HCT116 (cell line): ENCODE data around the gene HJURP. TPM values are rescaled to one million over a fixed set of nuclear protein-coding genes. Genes with fewer than 3 reads are reported as not detected.

ENCODE experiments used
- ATAC-seq: fragments of 200-7000 bp; cut with Tn5 transposase; 2 replicates; pipeline ENCODE4 v1.9.1; 2020; ENCODE audit warnings: mild to moderate bottlenecking, moderate library complexity
- BruUV-seq: library from RNA; stranded (reverse); fragments of 400-500 nt; replicated peaks from 2 replicates; lab custom pipeline; 2021; lab: Mats Ljungman, UMichigan
- CTCF ChIA-PET: fragments of 300-600 bp; sonication (Branson Sonifier 250); formaldehyde crosslinking; loops from one replicate; lab custom pipeline; 2021; ENCODE audit warnings: antibody characterized with exemption; lab: Charles Lee
- POLR2A ChIA-PET: fragments of 300-600, 350-600 bp; sonication (Branson Sonifier 250); formaldehyde crosslinking; loops from one replicate; lab custom pipeline; 2021; ENCODE audit warnings: antibody characterized with exemption; lab: Charles Lee
- RAD21 ChIA-PET, 2 experiments: fragments of 300-600 bp; sonication (Branson Sonifier 250); formaldehyde crosslinking; loops; one replicate each; lab custom pipeline; 2023; ENCODE audit warnings: low total read pairs in 2 of 2; ENCODE audit not compliant: uncharacterized antibody in 2 of 2, unreplicated experiment in 2 of 2, low non-redundant PET in 1 of 2; lab: Charles Lee
- DNase-seq: peaks from one replicate; pipeline ENCODE4 v3.0.0-alpha.2; 2010; ENCODE audit warnings: low read depth, low spot score
- H2AFZ ChIP-seq: fragments of 200-600 bp; shearing (Covaris generic), sonication (generic); 2 replicates; pipeline ENCODE4 v1.6.1; 2017; ENCODE audit warnings: low read depth, mixed run types, mixed read lengths, antibody characterized with exemption, low read length; ENCODE audit not compliant: poor library complexity, severe bottlenecking
- H3K27ac ChIP-seq: 2 replicates; pipeline ENCODE4 v1.5.1; 2012; ENCODE audit warnings: low read depth, low read length
- H3K27me3 ChIP-seq: fragments of 200-600 bp; sonication (generic); 2 replicates; pipeline ENCODE4 v1.6.1; 2016; ENCODE audit warnings: mixed run types, low read length, mixed read lengths; ENCODE audit not compliant: insufficient read depth
- H3K36me3 ChIP-seq, 2 experiments: fragments of 200-500 bp in 1 of 2; fragments of 200-600 bp in 1 of 2; sonication (Bioruptor generic) in 1 of 2; sonication (generic) in 1 of 2; 2 replicates each; pipeline versions ENCODE4 v1.5.1 to v1.6.1; 2014 to 2016; ENCODE audit warnings: low read length in 2 of 2, inconsistent platforms in 1 of 2, mixed read lengths in 1 of 2, mixed run types in 1 of 2; ENCODE audit not compliant: insufficient read depth in 2 of 2, control insufficient read depth in 1 of 2
- H3K4me1 ChIP-seq, 2 experiments: fragments of 200-600 bp in 1 of 2; sonication (generic) in 1 of 2; 2 replicates each; pipeline versions ENCODE4 v1.5.1 to v1.6.1; 2012 to 2017; ENCODE audit warnings: low read length in 2 of 2, inconsistent platforms in 1 of 2, mild to moderate bottlenecking in 1 of 2, mixed read lengths in 1 of 2, mixed run types in 1 of 2, moderate library complexity in 1 of 2; ENCODE audit not compliant: insufficient read depth in 2 of 2, control insufficient read depth in 1 of 2
- H3K4me2 ChIP-seq: fragments of 200-600 bp; sonication (generic); 2 replicates; pipeline ENCODE4 v1.6.1; 2017; ENCODE audit warnings: mixed run types, low read length, mixed read lengths
- H3K4me3 ChIP-seq, 2 experiments: fragments of 200-600 bp in 1 of 2; sonication (generic) in 1 of 2; replicated peaks in 1 of 2; 2 replicates each; pipeline ENCODE4 v1.5.1; 2011 to 2016; ENCODE audit warnings: low read length in 2 of 2, control low read depth in 1 of 2, low read depth in 1 of 2, mild to moderate bottlenecking in 1 of 2, mixed read lengths in 1 of 2, mixed run types in 1 of 2
- H3K79me2 ChIP-seq: fragments of 200-600 bp; sonication (generic); 2 replicates; pipeline ENCODE4 v1.6.1; 2017; ENCODE audit warnings: mild to moderate bottlenecking, mixed run types, low read length, moderate library complexity, mixed read lengths; ENCODE audit not compliant: insufficient read depth
- H3K9ac ChIP-seq: fragments of 200-600 bp; sonication (generic); 2 replicates; pipeline ENCODE4 v1.6.1; 2016; ENCODE audit warnings: low read length, mixed read lengths
- H3K9me2 ChIP-seq: fragments of 200-600 bp; sonication (generic), shearing (Covaris generic); 2 replicates; pipeline ENCODE4 v1.6.1; 2017; ENCODE audit warnings: mixed run types, mild to moderate bottlenecking, moderate library complexity; ENCODE audit not compliant: insufficient read depth
- H3K9me3 ChIP-seq, 2 experiments: fragments of 200-500 bp in 1 of 2; fragments of 200-600 bp in 1 of 2; sonication (Bioruptor generic) in 1 of 2; sonication (generic) in 1 of 2; 2 replicates each; pipeline ENCODE4 v1.6.1; 2014 to 2017; ENCODE audit warnings: low read length in 2 of 2, mixed read lengths in 2 of 2, inconsistent platforms in 1 of 2, low read depth in 1 of 2, mild to moderate bottlenecking in 1 of 2, mixed run types in 1 of 2, moderate library complexity in 1 of 2; ENCODE audit not compliant: control insufficient read depth in 1 of 2, insufficient read depth in 1 of 2
- H4K20me1 ChIP-seq: fragments of 200-600 bp; sonication (generic), shearing (Covaris generic); 2 replicates; pipeline ENCODE4 v1.6.1; 2017; ENCODE audit warnings: mixed run types, mild to moderate bottlenecking, moderate library complexity; ENCODE audit not compliant: insufficient read depth
- CBX3 ChIP-seq: IDR thresholded peaks from 2 replicates; pipeline ENCODE4 v1.6.1; 2012; ENCODE audit warnings: low read depth
- EGR1 ChIP-seq: IDR thresholded peaks from 2 replicates; pipeline ENCODE4 v1.6.1; 2012; ENCODE audit warnings: low read depth
- EZH2phosphoT487 ChIP-seq: fragments of 200-600 bp; IDR thresholded peaks from 2 replicates; pipeline ENCODE4 v1.6.1; 2018; ENCODE audit warnings: antibody characterized with exemption, borderline replicate concordance
- FOSL1 ChIP-seq: IDR thresholded peaks from 2 replicates; pipeline ENCODE4 v1.6.1; 2012; ENCODE audit warnings: low read depth
- JUND ChIP-seq: IDR thresholded peaks from 2 replicates; pipeline ENCODE4 v1.6.1; 2012
- POLR2AphosphoS5 ChIP-seq: IDR thresholded peaks from 2 replicates; pipeline ENCODE4 v1.6.1; 2011; ENCODE audit warnings: mild to moderate bottlenecking, low read depth, low read length, moderate library complexity
- SIN3A ChIP-seq: IDR thresholded peaks from 2 replicates; pipeline ENCODE4 v1.6.1; 2012; ENCODE audit warnings: low read depth
- SP1 ChIP-seq: IDR thresholded peaks from 2 replicates; pipeline ENCODE4 v1.6.1; 2012; ENCODE audit warnings: low read depth
- TCF7L2 ChIP-seq: IDR thresholded peaks from 2 replicates; pipeline ENCODE4 v1.7.0; 2011; ENCODE audit warnings: borderline replicate concordance, inconsistent platforms; ENCODE audit not compliant: insufficient read depth, insufficient read length; ENCODE audit errors: extremely low read depth
- YY1 ChIP-seq: IDR thresholded peaks from 2 replicates; pipeline ENCODE4 v1.6.1; 2011; ENCODE audit warnings: low read length, low read depth, moderate library complexity, mild to moderate bottlenecking; ENCODE audit not compliant: insufficient replicate concordance; ENCODE audit errors: extremely low read depth
- ZBTB33 ChIP-seq: IDR thresholded peaks from 2 replicates; pipeline ENCODE4 v1.6.1; 2011; ENCODE audit warnings: mild to moderate bottlenecking, low read length, moderate library complexity; ENCODE audit not compliant: insufficient replicate concordance; ENCODE audit errors: extremely low read depth
- ZNF274 ChIP-seq: fragments of 200-500 bp; sonication (Bioruptor generic); IDR thresholded peaks from 2 replicates; pipeline ENCODE4 v1.6.1; 2014; ENCODE audit warnings: mild to moderate bottlenecking, low read depth, low read length, inconsistent platforms
- intact Hi-C: fragments of 100-400 bp; cut with micrococcal nuclease; formaldehyde crosslinking; loops from 2 replicates; pipeline ENCODE4 v1.10.0; 2022
- total RNA-seq: library from RNA; stranded (reverse); gene quantifications from one replicate; pipeline ENCODE4 v1.2.1, GENCODE V29; 2021; ENCODE audit not compliant: unreplicated experiment
- TF ChIP-seq, protein P1 (sequence below): IDR thresholded peaks from 2 replicates; pipeline ENCODE4 v1.6.1; 2012
- TF ChIP-seq, protein P2 (sequence below), 3 experiments: fragments of 200-600 bp in 1 of 3; sonication (generic) in 1 of 3; IDR thresholded peaks in 2 of 3; conservative IDR thresholded peaks in 1 of 3; 2 replicates each; pipeline ENCODE4 v1.5.1; 2012 to 2017; ENCODE audit warnings: low read depth in 2 of 3, low read length in 2 of 3, antibody characterized with exemption in 1 of 3, borderline replicate concordance in 1 of 3, control low read depth in 1 of 3, mild to moderate bottlenecking in 1 of 3, mixed read lengths in 1 of 3, mixed run types in 1 of 3, moderate library complexity in 1 of 3; ENCODE audit not compliant: insufficient read depth in 1 of 3
- TF ChIP-seq, protein P3 (sequence below): IDR thresholded peaks from 2 replicates; pipeline ENCODE4 v1.6.1; 2012

Gene HJURP
- total RNA-seq, 1 experiment from 2014 or later: 64.1 TPM

DNA sequence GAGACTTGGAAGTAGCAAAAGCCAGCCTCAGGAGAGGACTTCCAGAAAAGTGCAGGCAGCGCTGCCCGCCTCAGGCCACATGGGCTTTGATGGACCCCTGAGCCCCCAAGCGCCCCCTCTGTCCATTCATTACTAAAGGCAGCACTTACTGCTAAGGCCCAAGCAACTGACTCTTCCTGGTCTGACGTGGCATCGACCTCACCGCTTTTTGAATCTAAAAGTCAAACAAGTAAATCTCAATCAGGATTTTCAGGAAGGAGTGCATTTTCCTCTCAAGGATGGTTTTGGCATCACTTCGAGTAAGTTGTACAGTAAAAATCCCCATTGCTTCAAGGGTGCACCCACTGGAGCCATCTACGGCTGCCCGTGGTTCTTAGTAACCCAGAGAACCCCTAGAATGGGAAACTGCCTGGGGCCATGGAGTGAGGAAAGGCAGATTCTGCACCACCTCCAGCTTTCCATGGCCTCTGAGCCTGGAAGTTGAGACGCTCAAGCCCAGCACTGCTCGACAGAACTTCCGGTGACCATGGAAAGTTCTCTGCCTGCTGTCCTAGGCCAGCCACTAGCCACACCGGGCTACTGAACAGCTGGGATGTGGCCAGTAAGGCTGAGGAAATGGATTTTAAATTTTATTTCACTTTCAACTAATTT is 7.0 kb downstream of the HJURP start (continued):
- TF ChIP-seq, protein P1, sequence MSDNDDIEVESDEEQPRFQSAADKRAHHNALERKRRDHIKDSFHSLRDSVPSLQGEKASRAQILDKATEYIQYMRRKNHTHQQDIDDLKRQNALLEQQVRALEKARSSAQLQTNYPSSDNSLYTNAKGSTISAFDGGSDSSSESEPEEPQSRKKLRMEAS: no peak
- no peak for TF ChIP-seq ZBTB33
- TF ChIP-seq TCF7L2: no peak
- TF ChIP-seq SP1: no peak
- no peak for TF ChIP-seq FOSL1

- ChIA-PET POLR2A (no interaction called here), RAD21 (no interaction called here), CTCF (no interaction called here)
- intact Hi-C loops: no loop called here
- no peaks in the 10 kb centered on the region for H3K27me3 ChIP-seq
- no TSS peak for BruUV-seq
- peaks cover 14% of the 10 kb centered on the region; the same call in 1 of the 2 replicates for H4K20me1 ChIP-seq
- no peak overlapping the region for H2AFZ ChIP-seq
- no peak overlapping the region for H3K9ac ChIP-seq
- no peaks in the 10 kb centered on the region for H3K9me2 ChIP-seq
- no peak for DNase-seq
- ATAC-seq: 0 out of 2 replicates have a peak, but pooled peaks have one; percentile 34
- H3K27ac ChIP-seq: no peak overlapping the region
- H3K4me3 ChIP-seq: no peak overlapping the region
- H3K4me2 ChIP-seq: no peak overlapping the region
- H3K79me2 ChIP-seq: peaks cover 99% of the 10 kb centered on the region
- peaks cover 79 to 96% of the 10 kb centered on the region in 2 experiments for H3K36me3 ChIP-seq
- no peaks in the 10 kb centered on the region for H3K9me3 ChIP-seq
- no peaks in the 10 kb centered on the region for H3K4me1 ChIP-seq
- no peak for TF ChIP-seq SIN3A
- no peak for TF ChIP-seq FOSL1
- TF ChIP-seq POLR2AphosphoS5: no peak
- TF ChIP-seq, protein P2, sequence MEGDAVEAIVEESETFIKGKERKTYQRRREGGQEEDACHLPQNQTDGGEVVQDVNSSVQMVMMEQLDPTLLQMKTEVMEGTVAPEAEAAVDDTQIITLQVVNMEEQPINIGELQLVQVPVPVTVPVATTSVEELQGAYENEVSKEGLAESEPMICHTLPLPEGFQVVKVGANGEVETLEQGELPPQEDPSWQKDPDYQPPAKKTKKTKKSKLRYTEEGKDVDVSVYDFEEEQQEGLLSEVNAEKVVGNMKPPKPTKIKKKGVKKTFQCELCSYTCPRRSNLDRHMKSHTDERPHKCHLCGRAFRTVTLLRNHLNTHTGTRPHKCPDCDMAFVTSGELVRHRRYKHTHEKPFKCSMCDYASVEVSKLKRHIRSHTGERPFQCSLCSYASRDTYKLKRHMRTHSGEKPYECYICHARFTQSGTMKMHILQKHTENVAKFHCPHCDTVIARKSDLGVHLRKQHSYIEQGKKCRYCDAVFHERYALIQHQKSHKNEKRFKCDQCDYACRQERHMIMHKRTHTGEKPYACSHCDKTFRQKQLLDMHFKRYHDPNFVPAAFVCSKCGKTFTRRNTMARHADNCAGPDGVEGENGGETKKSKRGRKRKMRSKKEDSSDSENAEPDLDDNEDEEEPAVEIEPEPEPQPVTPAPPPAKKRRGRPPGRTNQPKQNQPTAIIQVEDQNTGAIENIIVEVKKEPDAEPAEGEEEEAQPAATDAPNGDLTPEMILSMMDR (IDR thresholded peaks at IDR 0.05 in 2 of 3, conservative IDR thresholded peaks at IDR 0.05 in 1 of 3; ENCODE audit: borderline replicate concordance in 1 of 3, insufficient read depth in 1 of 3, low read depth in 2 of 3, low read length in 2 of 3): no peak
- TF ChIP-seq, protein P3, sequence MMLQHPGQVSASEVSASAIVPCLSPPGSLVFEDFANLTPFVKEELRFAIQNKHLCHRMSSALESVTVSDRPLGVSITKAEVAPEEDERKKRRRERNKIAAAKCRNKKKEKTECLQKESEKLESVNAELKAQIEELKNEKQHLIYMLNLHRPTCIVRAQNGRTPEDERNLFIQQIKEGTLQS: no peak
- TF ChIP-seq YY1: no peak
- no peak for TF ChIP-seq CBX3
- TF ChIP-seq SP1: no peak
- no peak for TF ChIP-seq ZNF274
- no peak for TF ChIP-seq TCF7L2
- no peak for TF ChIP-seq EZH2phosphoT487
- no peak for TF ChIP-seq EGR1
- no peak for TF ChIP-seq ZBTB33
- TF ChIP-seq JUND: no peak
Observed at GRCh38 chr2:233846387-233847247, 7.7 kb downstream of the HJURP start.
